Neural progenitor cell (in vitro differentiated cells): ENCODE results near the gene DEAF1. TPM values are rescaled to one million over a fixed set of nuclear protein-coding genes. Genes with fewer than 3 reads are reported as not detected.

ENCODE experiments used
- DNase-seq: peaks from one replicate; pipeline ENCODE4 v3.0.0-alpha.2; 2016; ENCODE audit warnings: low spot score
- H2AFZ ChIP-seq: fragments of 200-600 bp; sonication (generic); replicated peaks from 2 replicates; pipeline ENCODE4 v1.6.1; 2016; ENCODE audit warnings: antibody characterized with exemption
- H3F3A ChIP-seq: fragments of 200-600 bp; sonication (generic); 2 replicates; pipeline ENCODE4 v1.6.1; 2016; ENCODE audit warnings: antibody characterized with exemption, low read depth
- H3K27ac ChIP-seq: fragments of 200-600 bp; sonication (generic); 2 replicates; pipeline ENCODE4 v1.5.1; 2016; ENCODE audit warnings: mild to moderate bottlenecking
- H3K27me3 ChIP-seq: fragments of 200-600 bp; sonication (generic); 2 replicates; pipeline ENCODE4 v1.6.1; 2016; ENCODE audit warnings: mild to moderate bottlenecking, moderate library complexity
- H3K36me3 ChIP-seq: fragments of 200-600 bp; sonication (generic); 2 replicates; pipeline ENCODE4 v1.5.1; 2016
- H3K4me1 ChIP-seq: fragments of 200-600 bp; sonication (generic); 2 replicates; pipeline ENCODE4 v1.6.1; 2016; ENCODE audit warnings: mixed run types
- H3K4me2 ChIP-seq: fragments of 200-600 bp; sonication (generic); 2 replicates; pipeline ENCODE4 v1.6.1; 2016
- H3K4me3 ChIP-seq: fragments of 200-600 bp; sonication (generic); 2 replicates; pipeline ENCODE4 v1.5.1; 2016
- H3K79me2 ChIP-seq: fragments of 200-600 bp; sonication (generic); 2 replicates; pipeline ENCODE4 v1.6.1; 2016; ENCODE audit warnings: low read depth
- H3K9ac ChIP-seq: fragments of 200-600 bp; sonication (generic); 2 replicates; pipeline ENCODE4 v1.6.1; 2016
- H3K9me3 ChIP-seq: fragments of 200-600 bp; sonication (generic); 2 replicates; pipeline ENCODE4 v1.5.1; 2016; ENCODE audit warnings: low read depth
- H4K20me1 ChIP-seq: fragments of 200-600 bp; sonication (generic); 2 replicates; pipeline ENCODE4 v1.6.1; 2016; ENCODE audit warnings: low read depth
- H3K27ac Mint-ChIP-seq: 3 replicates; pipeline ENCODE4 v1.8.0; 2021; ENCODE audit warnings: mixed read lengths
- H3K27me3 Mint-ChIP-seq: 2 replicates; pipeline ENCODE4 v1.8.0; 2022; ENCODE audit warnings: low read depth, mild to moderate bottlenecking, inconsistent platforms, moderate library complexity, mixed read lengths; ENCODE audit not compliant: insufficient read depth
- H3K36me3 Mint-ChIP-seq: 3 replicates; pipeline ENCODE4 v1.8.0; 2021; ENCODE audit warnings: mixed read lengths
- H3K4me1 Mint-ChIP-seq: 3 replicates; pipeline ENCODE4 v1.8.0; 2021; ENCODE audit warnings: mixed read lengths
- H3K4me3 Mint-ChIP-seq: 3 replicates; pipeline ENCODE4 v1.8.0; 2021; ENCODE audit warnings: mild to moderate bottlenecking, moderate library complexity, mixed read lengths
- H3K9me3 Mint-ChIP-seq: 3 replicates; pipeline ENCODE4 v1.8.0; 2020; ENCODE audit warnings: mixed read lengths
- EZH2 ChIP-seq: fragments of 200-600 bp; sonication (generic); IDR thresholded peaks from 2 replicates; pipeline ENCODE4 v1.6.1; 2017; ENCODE audit warnings: antibody characterized with exemption, mild to moderate bottlenecking, moderate library complexity
- EZH2phosphoT487 ChIP-seq: fragments of 200-600 bp; sonication (generic); IDR thresholded peaks from 2 replicates; pipeline ENCODE4 v1.6.1; 2017; ENCODE audit warnings: antibody characterized with exemption
- total RNA-seq: library from RNA; depleted of rRNA; stranded (reverse); fragments of >200 nt; gene quantifications from 2 replicates; pipeline ENCODE4 v1.2.3, GENCODE V29; 2015; ENCODE audit warnings: low replicate concordance
- TF ChIP-seq, protein P1 (sequence below): fragments of 200-600 bp; sonication (generic); IDR thresholded peaks from 2 replicates; pipeline ENCODE4 v1.5.1; 2017; ENCODE audit warnings: antibody characterized with exemption, mild to moderate bottlenecking

DEAF1 gene
- total RNA-seq, 1 donor from 2014 or later: 38.4 TPM

GRCh38 chr11:679271-680207, 15.5 kb downstream of the DEAF1 start:
- Mint-ChIP-seq H3K27me3 (peaks cover 4% of the 10 kb centered on the region), H3K9me3 (no peaks in the 10 kb centered on the region), H3K36me3 (peaks cover 35% of the 10 kb centered on the region), H3K27ac (no peak overlapping the region), H3K4me1 (no peaks in the 10 kb centered on the region), H3K4me3 (no peak overlapping the region)
- Histone ChIP-seq H3K4me2 (no peak overlapping the region), H3K27me3 (no peaks in the 10 kb centered on the region), H3K36me3 (peaks cover 6% of the 10 kb centered on the region), H3K27ac (no peak overlapping the region), H3K4me1 (no peaks in the 10 kb centered on the region), H3K4me3 (no peak overlapping the region), H4K20me1 (no peaks in the 10 kb centered on the region), H2AFZ (no peak overlapping the region), H3K9me3 (no peaks in the 10 kb centered on the region), H3K9ac (no peak overlapping the region), H3K79me2 (no peaks in the 10 kb centered on the region), H3F3A (no peaks in the 10 kb centered on the region)
- TF ChIP-seq, protein P1, sequence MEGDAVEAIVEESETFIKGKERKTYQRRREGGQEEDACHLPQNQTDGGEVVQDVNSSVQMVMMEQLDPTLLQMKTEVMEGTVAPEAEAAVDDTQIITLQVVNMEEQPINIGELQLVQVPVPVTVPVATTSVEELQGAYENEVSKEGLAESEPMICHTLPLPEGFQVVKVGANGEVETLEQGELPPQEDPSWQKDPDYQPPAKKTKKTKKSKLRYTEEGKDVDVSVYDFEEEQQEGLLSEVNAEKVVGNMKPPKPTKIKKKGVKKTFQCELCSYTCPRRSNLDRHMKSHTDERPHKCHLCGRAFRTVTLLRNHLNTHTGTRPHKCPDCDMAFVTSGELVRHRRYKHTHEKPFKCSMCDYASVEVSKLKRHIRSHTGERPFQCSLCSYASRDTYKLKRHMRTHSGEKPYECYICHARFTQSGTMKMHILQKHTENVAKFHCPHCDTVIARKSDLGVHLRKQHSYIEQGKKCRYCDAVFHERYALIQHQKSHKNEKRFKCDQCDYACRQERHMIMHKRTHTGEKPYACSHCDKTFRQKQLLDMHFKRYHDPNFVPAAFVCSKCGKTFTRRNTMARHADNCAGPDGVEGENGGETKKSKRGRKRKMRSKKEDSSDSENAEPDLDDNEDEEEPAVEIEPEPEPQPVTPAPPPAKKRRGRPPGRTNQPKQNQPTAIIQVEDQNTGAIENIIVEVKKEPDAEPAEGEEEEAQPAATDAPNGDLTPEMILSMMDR: no peak
- no peak for TF ChIP-seq EZH2phosphoT487
- TF ChIP-seq EZH2: no peak
- DNase-seq: no peak

DNA sequence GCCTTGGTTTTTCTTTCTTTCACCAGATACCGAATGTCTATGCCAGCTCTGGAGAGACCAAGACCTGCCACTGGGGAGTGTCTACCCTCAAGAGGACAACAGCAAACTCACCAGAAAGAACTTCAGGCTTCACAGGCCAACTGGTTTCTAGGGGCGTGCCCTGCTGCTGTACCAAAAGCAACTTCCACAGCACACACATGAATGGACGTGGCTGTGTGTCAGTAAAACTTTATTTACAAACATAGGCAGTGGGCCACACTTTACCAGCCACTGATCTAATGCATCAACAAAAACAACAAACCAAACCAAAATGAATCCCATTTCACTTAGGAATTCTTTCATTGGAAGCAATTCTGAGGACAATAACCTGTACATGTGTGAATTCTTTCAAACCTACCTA, 16.7 kb downstream of the DEAF1 start:
- Histone ChIP-seq H3K27me3 (no peaks in the 10 kb centered on the region), H3K4me2 (no peak overlapping the region), H3F3A (no peaks in the 10 kb centered on the region), H3K4me3 (no peak overlapping the region), H3K36me3 (no peaks in the 10 kb centered on the region), H3K4me1 (no peaks in the 10 kb centered on the region), H4K20me1 (no peaks in the 10 kb centered on the region), H3K9me3 (no peaks in the 10 kb centered on the region), H2AFZ (no peak overlapping the region), H3K27ac (no peak overlapping the region), H3K79me2 (no peaks in the 10 kb centered on the region), H3K9ac (no peak overlapping the region)
- DNase-seq: no peak
- Mint-ChIP-seq H3K9me3 (no peaks in the 10 kb centered on the region), H3K27ac (no peak overlapping the region), H3K36me3 (peaks cover 33% of the 10 kb centered on the region), H3K27me3 (peaks cover 4% of the 10 kb centered on the region), H3K4me1 (no peaks in the 10 kb centered on the region), H3K4me3 (no peak overlapping the region)
- TF ChIP-seq, protein P1: no peak
- TF ChIP-seq EZH2 (no peak), EZH2phosphoT487 (no peak)

DNA sequence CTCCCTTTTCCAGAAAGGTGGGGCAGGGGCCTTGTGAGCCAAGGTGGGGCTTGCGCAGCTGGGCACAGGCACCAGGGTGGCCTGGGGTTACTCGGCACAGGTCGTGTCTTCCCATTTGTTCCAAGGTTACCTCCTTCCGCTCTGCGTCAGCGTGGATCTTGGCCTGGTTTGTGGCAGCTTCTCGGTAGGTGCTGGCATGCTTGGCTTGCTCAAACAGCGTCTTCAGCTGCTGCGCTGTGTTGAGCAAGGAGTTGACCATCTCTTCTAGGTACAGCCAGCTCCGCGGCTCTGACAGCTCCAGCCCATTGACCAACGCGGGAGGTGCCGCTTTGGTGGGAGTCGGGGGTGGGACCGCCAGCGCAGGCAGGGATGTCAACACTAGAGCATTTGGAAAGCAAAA, 20.6 kb downstream of the DEAF1 start:
- Histone ChIP-seq H3K9ac (no peak overlapping the region), H3K4me2 (no peak overlapping the region), H3K79me2 (no peaks in the 10 kb centered on the region), H3K27me3 (no peaks in the 10 kb centered on the region), H3K4me3 (no peak overlapping the region), H2AFZ (no peak overlapping the region), H3K27ac (no peak overlapping the region), H3K36me3 (no peaks in the 10 kb centered on the region), H4K20me1 (no peaks in the 10 kb centered on the region), H3K9me3 (no peaks in the 10 kb centered on the region), H3K4me1 (no peaks in the 10 kb centered on the region), H3F3A (no peaks in the 10 kb centered on the region)
- no peaks in the 10 kb centered on the region for H3K9me3 Mint-ChIP-seq
- H3K36me3 Mint-ChIP-seq: peaks cover 26% of the 10 kb centered on the region
- H3K4me3 Mint-ChIP-seq: no peak overlapping the region
- H3K27ac Mint-ChIP-seq: no peak overlapping the region
- no peaks in the 10 kb centered on the region for H3K4me1 Mint-ChIP-seq
- TF ChIP-seq EZH2: no peak
- TF ChIP-seq, protein P1: no peak
- no peak for TF ChIP-seq EZH2phosphoT487
- DNase-seq: no peak
- no peaks in the 10 kb centered on the region for H3K27me3 Mint-ChIP-seq
